ENCODE results near the gene SMIM27. TPM values are rescaled to one million over a fixed set of nuclear protein-coding genes. Genes with fewer than 3 reads are reported as not detected.
A peak's percentile ranks its signal among the peaks of the same experiment; 100 is the strongest.

The SMIM27 gene
- total and polyA plus RNA-seq, 2 of the 13 experiments (the other 11 are each of a cell fraction or from before 2014, with no cell fraction given), result 17.9 to 19.0 TPM

DNA sequence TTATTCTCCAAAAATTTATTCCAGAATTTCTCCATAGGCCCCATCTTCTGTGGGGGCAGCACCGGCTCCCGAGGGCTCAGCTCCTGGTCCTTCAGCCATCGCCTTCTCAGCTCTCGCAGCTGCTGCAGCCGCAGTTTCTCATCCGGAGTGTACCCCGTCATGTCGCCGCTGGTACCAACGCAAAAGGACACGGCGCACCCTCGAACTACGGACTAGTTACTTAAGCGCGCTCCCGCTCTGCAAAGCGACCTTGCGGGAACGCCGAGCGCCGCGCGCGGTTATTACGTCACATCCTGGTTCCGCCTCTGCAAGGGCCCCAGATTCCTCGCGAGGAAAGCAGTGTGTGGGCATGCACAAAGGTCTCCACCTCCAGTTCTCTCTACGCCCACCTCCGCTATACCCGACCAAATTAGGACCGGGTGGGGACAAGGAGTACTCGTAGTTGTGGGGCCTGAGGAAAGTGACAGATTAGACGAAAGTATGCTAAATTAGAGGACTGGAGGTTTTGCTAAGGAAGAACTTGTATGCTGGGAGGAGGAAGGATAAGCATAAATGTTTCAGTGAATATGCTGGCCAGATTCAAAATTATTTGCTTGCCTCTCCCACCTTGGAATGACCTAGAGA lies 20.9 kb downstream of the SMIM27 start, which contains the start of gene NDUFB6 (continued):
- TF ChIP-seq ZNF780A (CRISPR knock-in tag; IDR thresholded peaks at IDR 0.05), result peak; percentile 77; the same call in 1 of the 2 replicates
- TF ChIP-seq POLR2AphosphoS5 (IDR thresholded peaks at IDR 0.05; ENCODE audit: low read depth, low read length), result peak; percentile 94
- TF ChIP-seq, protein P1, sequence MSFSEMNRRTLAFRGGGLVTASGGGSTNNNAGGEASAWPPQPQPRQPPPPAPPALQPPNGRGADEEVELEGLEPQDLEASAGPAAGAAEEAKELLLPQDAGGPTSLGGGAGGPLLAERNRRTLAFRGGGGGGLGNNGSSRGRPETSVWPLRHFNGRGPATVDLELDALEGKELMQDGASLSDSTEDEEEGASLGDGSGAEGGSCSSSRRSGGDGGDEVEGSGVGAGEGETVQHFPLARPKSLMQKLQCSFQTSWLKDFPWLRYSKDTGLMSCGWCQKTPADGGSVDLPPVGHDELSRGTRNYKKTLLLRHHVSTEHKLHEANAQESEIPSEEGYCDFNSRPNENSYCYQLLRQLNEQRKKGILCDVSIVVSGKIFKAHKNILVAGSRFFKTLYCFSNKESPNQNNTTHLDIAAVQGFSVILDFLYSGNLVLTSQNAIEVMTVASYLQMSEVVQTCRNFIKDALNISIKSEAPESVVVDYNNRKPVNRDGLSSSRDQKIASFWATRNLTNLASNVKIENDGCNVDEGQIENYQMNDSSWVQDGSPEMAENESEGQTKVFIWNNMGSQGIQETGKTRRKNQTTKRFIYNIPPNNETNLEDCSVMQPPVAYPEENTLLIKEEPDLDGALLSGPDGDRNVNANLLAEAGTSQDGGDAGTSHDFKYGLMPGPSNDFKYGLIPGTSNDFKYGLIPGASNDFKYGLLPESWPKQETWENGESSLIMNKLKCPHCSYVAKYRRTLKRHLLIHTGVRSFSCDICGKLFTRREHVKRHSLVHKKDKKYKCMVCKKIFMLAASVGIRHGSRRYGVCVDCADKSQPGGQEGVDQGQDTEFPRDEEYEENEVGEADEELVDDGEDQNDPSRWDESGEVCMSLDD (CRISPR knock-in tag; IDR thresholded peaks at IDR 0.05; ENCODE audit: borderline replicate concordance), result 0 out of 2 replicates have a peak, but pooled peaks have one; percentile 53
- TF ChIP-seq, protein P2, sequence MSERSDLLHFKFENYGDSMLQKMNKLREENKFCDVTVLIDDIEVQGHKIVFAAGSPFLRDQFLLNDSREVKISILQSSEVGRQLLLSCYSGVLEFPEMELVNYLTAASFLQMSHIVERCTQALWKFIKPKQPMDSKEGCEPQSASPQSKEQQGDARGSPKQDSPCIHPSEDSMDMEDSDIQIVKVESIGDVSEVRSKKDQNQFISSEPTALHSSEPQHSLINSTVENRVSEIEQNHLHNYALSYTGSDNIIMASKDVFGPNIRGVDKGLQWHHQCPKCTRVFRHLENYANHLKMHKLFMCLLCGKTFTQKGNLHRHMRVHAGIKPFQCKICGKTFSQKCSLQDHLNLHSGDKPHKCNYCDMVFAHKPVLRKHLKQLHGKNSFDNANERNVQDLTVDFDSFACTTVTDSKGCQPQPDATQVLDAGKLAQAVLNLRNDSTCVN (CRISPR knock-in tag; IDR thresholded peaks at IDR 0.05; ENCODE audit: borderline replicate concordance), result no peak
- TF ChIP-seq RCOR2 (CRISPR knock-in tag; IDR thresholded peaks at IDR 0.05), result peak; percentile 14; the same call in 1 of the 2 replicates
- TF ChIP-seq KDM5A (IDR thresholded peaks at IDR 0.05; ENCODE audit: borderline replicate concordance, low read length), result peak; percentile 93
- TF ChIP-seq RFXAP (CRISPR knock-in tag; IDR thresholded peaks at IDR 0.05; ENCODE audit: borderline replicate concordance), result 0 out of 2 replicates have a peak, but pooled peaks have one; percentile 51
- TF ChIP-seq ZNF598 (CRISPR knock-in tag; IDR thresholded peaks at IDR 0.05; ENCODE audit: borderline replicate concordance), result no peak; the same call in 1 of the 2 replicates
- TF ChIP-seq, protein P3, sequence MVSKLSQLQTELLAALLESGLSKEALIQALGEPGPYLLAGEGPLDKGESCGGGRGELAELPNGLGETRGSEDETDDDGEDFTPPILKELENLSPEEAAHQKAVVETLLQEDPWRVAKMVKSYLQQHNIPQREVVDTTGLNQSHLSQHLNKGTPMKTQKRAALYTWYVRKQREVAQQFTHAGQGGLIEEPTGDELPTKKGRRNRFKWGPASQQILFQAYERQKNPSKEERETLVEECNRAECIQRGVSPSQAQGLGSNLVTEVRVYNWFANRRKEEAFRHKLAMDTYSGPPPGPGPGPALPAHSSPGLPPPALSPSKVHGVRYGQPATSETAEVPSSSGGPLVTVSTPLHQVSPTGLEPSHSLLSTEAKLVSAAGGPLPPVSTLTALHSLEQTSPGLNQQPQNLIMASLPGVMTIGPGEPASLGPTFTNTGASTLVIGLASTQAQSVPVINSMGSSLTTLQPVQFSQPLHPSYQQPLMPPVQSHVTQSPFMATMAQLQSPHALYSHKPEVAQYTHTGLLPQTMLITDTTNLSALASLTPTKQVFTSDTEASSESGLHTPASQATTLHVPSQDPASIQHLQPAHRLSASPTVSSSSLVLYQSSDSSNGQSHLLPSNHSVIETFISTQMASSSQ (IDR thresholded peaks at IDR 0.05; ENCODE audit: low read depth), result no peak
- TF ChIP-seq, protein P3 (CRISPR knock-in tag; IDR thresholded peaks at IDR 0.05; ENCODE audit: borderline replicate concordance), result peak; percentile 67; the same call in 1 of the 2 replicates
- 0 out of 2 replicates have a peak, but pooled peaks have one; percentile 45 for TF ChIP-seq ZNF431 (CRISPR knock-in tag; IDR thresholded peaks at IDR 0.05; ENCODE audit: borderline replicate concordance, low read depth)
- peak; percentile 79 for TF ChIP-seq TEAD3 (CRISPR knock-in tag; optimal IDR thresholded peaks at IDR 0.05; ENCODE audit: borderline replicate concordance)
- TF ChIP-seq NCOA1 (CRISPR knock-in tag; IDR thresholded peaks at IDR 0.05), result no peak
- peak; percentile 74; the same call in 1 of the 2 replicates for TF ChIP-seq ZSCAN29 (CRISPR knock-in tag; conservative IDR thresholded peaks at IDR 0.05)
- TF ChIP-seq ARHGAP35 (CRISPR knock-in tag; IDR thresholded peaks at IDR 0.05; ENCODE audit: borderline replicate concordance), result peak; percentile 70; the same call in 1 of the 2 replicates
- TF ChIP-seq NCOR1 (IDR thresholded peaks at IDR 0.05; ENCODE audit: borderline replicate concordance, low read length), result peak; percentile 45; the same call in 1 of the 2 replicates
- TF ChIP-seq ZNF674 (CRISPR knock-in tag; IDR thresholded peaks at IDR 0.05; ENCODE audit: low read depth), result peak; percentile 59; the same call in 1 of the 2 replicates
- TF ChIP-seq SIN3B (IDR thresholded peaks at IDR 0.05; ENCODE audit: low read length), result peak; percentile 90
- peak; percentile 77 for TF ChIP-seq ETV5 (CRISPR knock-in tag; IDR thresholded peaks at IDR 0.05; ENCODE audit: borderline replicate concordance)

Data from HepG2 (cell line).